DLD1 (cell line): Measurements from ENCODE around the gene CDK13.
"Not testable (repeated sequence)": the region's sequence is repeated elsewhere in the genome, so short reads cannot be mapped to it uniquely, and the experiment has no call there.

Experiments
- in situ Hi-C: cut with HindIII; loops from 2 replicates; pipeline ENCODE4 v1.10.0; 2017; ENCODE audit warnings: low sequenced_read_pairs

The CDK13 gene

GRCh38 chr7:40145596-40146130 is 195.6 kb downstream of the CDK13 start:
- in situ Hi-C loops = not testable (repeated sequence)

- in situ Hi-C loops = no loop called here
Measured at GRCh38 chr7:40147371-40148246, 197.6 kb downstream of the CDK13 start.

GRCh38 chr7:40148247-40148580 is 198.2 kb downstream of the CDK13 start:
- in situ Hi-C loops = not testable (repeated sequence)

DNA sequence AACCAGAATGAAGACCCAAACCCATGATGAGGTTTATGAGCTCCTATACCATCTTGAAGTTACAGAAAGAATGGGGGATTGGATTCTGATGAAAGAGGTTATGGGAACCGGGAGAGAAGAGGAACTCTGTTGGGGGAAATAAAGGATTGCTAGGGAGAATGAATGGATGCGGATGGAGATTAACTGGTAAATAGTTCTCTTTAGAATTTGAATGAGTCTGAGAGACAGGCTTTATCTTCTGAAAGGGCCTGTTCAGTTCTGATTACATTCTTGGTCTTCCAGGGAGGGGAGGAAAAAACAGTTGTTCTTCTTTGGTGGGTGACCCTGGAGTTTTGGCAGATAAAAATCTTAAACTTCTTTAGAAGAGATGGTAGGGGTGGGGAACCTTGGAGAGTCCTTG is 198.6 kb downstream of the CDK13 start:
- in situ Hi-C loops = no loop called here
